Stimulated activated naive CD8-positive, alpha-beta T cell treated with anti-CD3 and anti-CD28 coated beads, Interleukin-15, Interleukin-2, amounts not matched to agents 100 ng/mL and 50 ng/mL, for 24 hours (primary cell): Measurements from ENCODE around the gene PPP6C.
A peak's percentile ranks its signal among the peaks of the same experiment; 100 is the strongest.
"Not testable (repeated sequence)": the region's sequence is repeated elsewhere in the genome, so short reads cannot be mapped to it uniquely, and the experiment has no call there.

Experiments
- H3K27ac Mint-ChIP-seq: one replicate; pipeline ENCODE4 v1.8.0; 2021; ENCODE audit warnings: mild to moderate bottlenecking, mixed read lengths
- H3K27me3 Mint-ChIP-seq: one replicate; pipeline ENCODE4 v1.8.0; 2021; ENCODE audit warnings: mixed read lengths
- H3K36me3 Mint-ChIP-seq: one replicate; pipeline ENCODE4 v1.8.0; 2021; ENCODE audit warnings: low read depth, mixed read lengths
- H3K4me1 Mint-ChIP-seq: one replicate; pipeline ENCODE4 v1.8.0; 2021; ENCODE audit warnings: low read depth, mixed read lengths
- H3K4me3 Mint-ChIP-seq: one replicate; pipeline ENCODE4 v1.8.0; 2021; ENCODE audit warnings: mild to moderate bottlenecking, mixed read lengths
- H3K9me3 Mint-ChIP-seq: one replicate; pipeline ENCODE4 v1.8.0; 2021; ENCODE audit warnings: mixed read lengths

PPP6C gene

GRCh38 chr9:125140576-125140975 lies 49.0 kb downstream of the PPP6C start:
- peaks cover 6% of the 10 kb centered on the region for H3K36me3 Mint-ChIP-seq
- H3K27me3 Mint-ChIP-seq = no peaks in the 10 kb centered on the region
- no peak overlapping the region for H3K4me3 Mint-ChIP-seq

GRCh38 chr9:125137200-125137599 lies 52.4 kb downstream of the PPP6C start:
- Mint-ChIP-seq H3K4me1 (peaks cover 28% of the 10 kb centered on the region), H3K4me3 (no peak overlapping the region), H3K36me3 (peaks cover 6% of the 10 kb centered on the region), H3K9me3 (no peaks in the 10 kb centered on the region), H3K27ac (no peak overlapping the region), H3K27me3 (no peaks in the 10 kb centered on the region)

More at GRCh38 chr9:125140576-125140975, 49.0 kb downstream of the PPP6C start:
- H3K27ac Mint-ChIP-seq = no peak overlapping the region
- H3K4me1 Mint-ChIP-seq = peaks cover 17% of the 10 kb centered on the region
- no peaks in the 10 kb centered on the region for H3K9me3 Mint-ChIP-seq

GRCh38 chr9:125134976-125135375 lies 54.6 kb downstream of the PPP6C start:
- Mint-ChIP-seq H3K4me3 (no peak overlapping the region), H3K9me3 (no peaks in the 10 kb centered on the region), H3K4me1 (peaks cover 27% of the 10 kb centered on the region), H3K27me3 (no peaks in the 10 kb centered on the region), H3K27ac (no peak overlapping the region), H3K36me3 (peaks cover 6% of the 10 kb centered on the region)

- no peaks in the 10 kb centered on the region for H3K36me3 Mint-ChIP-seq
- peaks cover 25% of the 10 kb centered on the region for H3K4me1 Mint-ChIP-seq
- H3K27ac Mint-ChIP-seq = peak overlapping the region; percentile 74
- no peaks in the 10 kb centered on the region for H3K27me3 Mint-ChIP-seq
- H3K9me3 Mint-ChIP-seq = no peaks in the 10 kb centered on the region
- no peak overlapping the region for H3K4me3 Mint-ChIP-seq
These were observed 55.9 kb downstream of the PPP6C start for GRCh38 chr9:125133403-125134329.

- Mint-ChIP-seq H3K4me1 (peaks cover 30% of the 10 kb centered on the region), H3K27ac (no peak overlapping the region), H3K27me3 (no peaks in the 10 kb centered on the region), H3K9me3 (no peaks in the 10 kb centered on the region), H3K36me3 (no peaks in the 10 kb centered on the region), H3K4me3 (no peak overlapping the region)
These were observed 57.8 kb downstream of the PPP6C start for GRCh38 chr9:125131778-125132177.

GRCh38 chr9:125126019-125126746 lies 63.4 kb downstream of the PPP6C start:
- H3K4me3 Mint-ChIP-seq = peak overlapping the region; percentile 59
- peaks cover 28% of the 10 kb centered on the region for H3K4me1 Mint-ChIP-seq
- no peaks in the 10 kb centered on the region for H3K27me3 Mint-ChIP-seq
- peak overlapping the region; percentile 96 for H3K27ac Mint-ChIP-seq
- no peaks in the 10 kb centered on the region for H3K9me3 Mint-ChIP-seq
- H3K36me3 Mint-ChIP-seq = peaks cover 6% of the 10 kb centered on the region

GRCh38 chr9:125125523-125125922 lies 64.1 kb downstream of the PPP6C start:
- Mint-ChIP-seq H3K36me3 (peaks cover 6% of the 10 kb centered on the region), H3K27ac (peak overlapping the region; percentile 96), H3K9me3 (no peaks in the 10 kb centered on the region), H3K27me3 (no peaks in the 10 kb centered on the region), H3K4me3 (peak overlapping the region; percentile 59), H3K4me1 (peaks cover 35% of the 10 kb centered on the region)

GRCh38 chr9:125121146-125121545 lies 68.5 kb downstream of the PPP6C start:
- Mint-ChIP-seq H3K4me3 (no peak overlapping the region), H3K4me1 (peaks cover 37% of the 10 kb centered on the region), H3K36me3 (peaks cover 11% of the 10 kb centered on the region), H3K27me3 (no peaks in the 10 kb centered on the region), H3K9me3 (no peaks in the 10 kb centered on the region), H3K27ac (no peak overlapping the region)

- Mint-ChIP-seq H3K27ac (no peak overlapping the region), H3K4me1 (peaks cover 26% of the 10 kb centered on the region), H3K36me3 (peaks cover 11% of the 10 kb centered on the region), H3K27me3 (no peaks in the 10 kb centered on the region), H3K9me3 (no peaks in the 10 kb centered on the region), H3K4me3 (no peak overlapping the region)
These were observed 69.8 kb downstream of the PPP6C start for GRCh38 chr9:125119643-125120286.

- H3K36me3 Mint-ChIP-seq, H3K27me3 Mint-ChIP-seq, H3K4me3 Mint-ChIP-seq, H3K27ac Mint-ChIP-seq, H3K9me3 Mint-ChIP-seq: not testable (repeated sequence)
- H3K4me1 Mint-ChIP-seq = peaks cover 24% of the 10 kb centered on the region
These were observed 70.9 kb downstream of the PPP6C start for GRCh38 chr9:125118696-125119095.

GRCh38 chr9:125114503-125114902 lies 75.1 kb downstream of the PPP6C start:
- not testable (repeated sequence) for H3K27me3 Mint-ChIP-seq, H3K4me3 Mint-ChIP-seq, H3K4me1 Mint-ChIP-seq, H3K27ac Mint-ChIP-seq
- peaks cover 17% of the 10 kb centered on the region for H3K9me3 Mint-ChIP-seq
- peaks cover 27% of the 10 kb centered on the region for H3K36me3 Mint-ChIP-seq

- no peak overlapping the region for H3K27ac Mint-ChIP-seq
These were observed 79.1 kb downstream of the PPP6C start for GRCh38 chr9:125110464-125110863.

GRCh38 chr9:125108541-125108940 lies 81.1 kb downstream of the PPP6C start:
- H3K4me1 Mint-ChIP-seq = not testable (repeated sequence)

More at GRCh38 chr9:125110464-125110863, 79.1 kb downstream of the PPP6C start:
- H3K4me3 Mint-ChIP-seq = no peak overlapping the region
- H3K9me3 Mint-ChIP-seq = peaks cover 17% of the 10 kb centered on the region
- no peaks in the 10 kb centered on the region for H3K4me1 Mint-ChIP-seq
- peaks cover 22% of the 10 kb centered on the region for H3K36me3 Mint-ChIP-seq
- no peaks in the 10 kb centered on the region for H3K27me3 Mint-ChIP-seq

GRCh38 chr9:125106285-125106893 lies 83.2 kb downstream of the PPP6C start:
- Mint-ChIP-seq H3K9me3 (peaks cover under 1% of the 10 kb centered on the region), H3K27ac (no peak overlapping the region), H3K36me3 (peaks cover 7% of the 10 kb centered on the region), H3K4me1 (no peaks in the 10 kb centered on the region), H3K4me3 (no peak overlapping the region), H3K27me3 (no peaks in the 10 kb centered on the region)

More at GRCh38 chr9:125108541-125108940, 81.1 kb downstream of the PPP6C start:
- peaks cover 22% of the 10 kb centered on the region for H3K36me3 Mint-ChIP-seq
- peaks cover 17% of the 10 kb centered on the region for H3K9me3 Mint-ChIP-seq
- H3K4me3 Mint-ChIP-seq, H3K27me3 Mint-ChIP-seq, H3K27ac Mint-ChIP-seq: not testable (repeated sequence)
